Suppressor macrophage treated with lipopolysaccharide for 4 hours (primary cell): ENCODE data around the gene USP8.
"Not testable (repeated sequence)": the region's sequence is repeated elsewhere in the genome, so short reads cannot be mapped to it uniquely, and the experiment has no call there.

ENCODE experiments used
- DNase-seq: peaks from one replicate; pipeline ENCODE4 v3.0.0-alpha.2; 2020

Gene USP8

GRCh38 chr15:50424066-50424890 is at the start of gene USP8:
Gene USP8 (plus strand): TSS chr15:50424405. CDS start chr15:50439074, 14,669 bp downstream.
- peak; percentile 99 for DNase-seq

DNA sequence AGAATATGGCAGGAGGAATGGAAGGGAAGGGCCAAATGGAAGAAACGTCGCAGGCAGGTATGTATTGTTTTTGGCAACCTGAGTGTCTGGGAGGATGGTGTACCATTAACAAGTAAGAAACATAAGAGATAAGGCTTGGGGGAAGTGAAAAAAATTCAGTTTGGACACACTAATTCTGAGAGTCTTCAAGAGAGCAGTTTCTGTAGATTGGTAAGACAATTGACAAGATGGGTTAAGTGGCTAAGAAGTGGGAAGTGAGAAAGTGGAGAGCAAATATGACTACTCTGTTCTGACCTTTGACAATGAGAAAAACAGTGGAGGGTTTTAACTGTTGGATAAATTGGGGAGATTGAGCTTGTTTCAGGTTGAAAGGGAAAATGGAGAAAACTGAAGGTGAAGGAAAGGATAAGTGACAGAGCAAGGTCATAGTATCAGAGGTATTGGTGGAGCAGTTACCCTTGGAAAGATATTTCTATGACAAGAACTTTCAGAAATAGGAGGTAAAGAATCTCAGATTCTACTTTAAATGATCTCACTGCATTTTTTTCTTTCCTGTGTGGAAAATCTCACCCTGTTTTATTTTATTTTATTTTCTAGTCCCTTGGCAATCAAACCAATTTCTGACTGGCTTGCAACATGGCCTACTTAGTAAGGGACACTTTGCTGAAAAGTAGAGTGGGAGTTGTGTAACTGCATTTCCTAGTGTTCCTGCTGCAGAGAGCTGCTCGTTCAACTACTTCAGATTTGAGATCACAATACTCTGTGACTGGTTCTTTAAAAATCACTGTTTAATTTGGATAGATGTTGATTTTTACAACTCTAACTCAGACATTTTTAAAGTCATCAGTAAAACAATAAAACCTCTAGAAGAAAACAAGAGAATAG is 46.1 kb upstream of the USP8 start:
- peak; percentile 53 for DNase-seq

DNA sequence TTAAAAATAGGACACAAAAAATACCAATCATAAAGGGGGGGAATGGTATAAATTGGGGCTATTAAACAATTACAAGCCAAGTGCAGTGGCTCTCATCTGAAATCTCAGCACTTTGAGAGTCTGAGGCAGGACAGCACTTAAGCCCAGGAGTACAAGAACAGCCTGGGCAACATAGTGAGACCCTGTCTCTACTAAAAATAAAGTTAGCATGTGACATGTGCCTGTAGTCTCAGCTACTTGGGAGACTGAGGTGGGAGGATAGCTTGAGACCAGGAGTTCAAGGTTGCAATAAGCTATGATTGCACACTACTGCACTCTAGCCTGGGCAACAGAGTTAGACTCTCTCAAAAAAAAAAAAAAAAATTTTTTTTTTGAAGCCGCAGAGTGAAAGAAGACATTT is 45.4 kb upstream of the USP8 start:
- DNase-seq: no peak

- not testable (repeated sequence) for DNase-seq
Observed at GRCh38 chr15:50379413-50379812, 44.8 kb upstream of the USP8 start.

DNA sequence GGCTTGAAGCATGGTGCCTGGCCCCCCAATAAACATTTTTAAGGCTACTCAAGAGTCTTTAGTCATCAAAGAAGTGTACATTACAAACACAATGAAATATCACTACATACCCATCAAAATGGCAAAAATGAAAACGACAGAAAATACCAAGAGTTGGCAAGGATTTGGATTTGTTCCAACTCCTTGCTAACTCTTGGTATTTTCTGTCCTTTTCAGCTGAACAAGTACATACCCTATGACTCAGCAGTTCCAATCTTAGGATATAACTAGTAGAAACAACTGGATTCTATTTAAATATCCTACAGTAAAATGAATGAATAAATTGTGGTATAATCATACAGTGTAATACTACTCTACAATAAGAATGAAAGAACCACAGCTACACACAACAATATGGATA is 44.1 kb upstream of the USP8 start:
- no peak for DNase-seq

DNA sequence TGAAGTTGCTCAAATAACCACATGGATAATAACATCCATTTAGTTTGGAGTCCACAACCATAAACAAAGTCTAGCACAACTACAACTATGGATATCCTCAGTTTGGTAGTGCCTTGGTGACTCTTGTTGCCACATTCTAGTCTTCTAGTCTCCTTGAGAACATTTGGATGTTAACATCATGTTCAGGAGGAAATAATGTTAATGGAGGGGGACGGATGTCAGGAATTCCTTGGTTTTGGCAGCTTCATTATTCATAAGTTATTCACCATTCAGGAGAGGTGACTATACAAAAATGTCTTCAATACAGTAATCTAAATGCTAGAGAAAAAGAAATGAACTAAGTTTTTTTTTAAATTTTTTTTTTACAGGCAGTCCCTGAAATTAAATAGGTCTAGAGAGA is 42.8 kb upstream of the USP8 start:
- DNase-seq: no peak

DNA sequence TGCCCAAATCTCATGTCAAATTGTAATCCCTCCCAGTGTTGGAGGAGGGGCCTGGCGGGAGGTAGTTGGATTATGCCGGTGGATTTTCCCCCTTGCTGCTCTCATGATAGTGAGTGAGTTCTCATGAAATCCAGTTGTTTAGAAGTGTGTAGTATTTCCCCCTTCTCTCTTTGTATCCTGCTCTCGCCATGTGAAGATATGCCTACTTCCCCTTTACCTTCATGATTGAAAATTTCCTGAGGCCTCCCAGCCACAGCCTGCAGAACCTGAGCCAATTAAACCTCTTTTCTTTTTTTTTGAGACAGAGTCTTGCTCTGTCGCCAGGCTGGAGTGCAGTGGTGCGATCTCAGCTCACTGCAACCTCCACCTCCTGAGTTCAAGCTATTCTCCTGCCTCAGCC is 41.8 kb upstream of the USP8 start:
- DNase-seq: not testable (repeated sequence)

- peak; percentile 66 for DNase-seq
Observed at GRCh38 chr15:50390554-50391264, 33.5 kb upstream of the USP8 start.

- not testable (repeated sequence) for DNase-seq
Observed at GRCh38 chr15:50391561-50391960, 32.6 kb upstream of the USP8 start.

DNA sequence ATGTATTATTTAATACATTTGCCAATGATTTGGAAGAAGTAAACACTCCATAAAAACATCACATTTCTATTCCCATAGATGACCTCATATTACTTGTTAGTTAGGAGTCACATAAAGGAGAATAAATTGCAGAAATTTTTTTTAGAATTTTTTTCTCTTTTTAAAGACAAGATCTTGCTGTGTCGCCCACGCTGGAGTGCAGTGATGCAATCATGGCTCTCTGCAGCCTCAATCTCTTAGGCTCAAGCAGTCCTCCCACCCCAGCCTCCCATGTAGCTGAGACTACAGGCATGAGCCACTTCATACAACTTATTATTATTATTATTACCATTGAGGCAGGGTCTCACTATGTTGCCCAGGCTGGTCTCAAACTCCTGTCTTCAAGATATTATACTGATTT is 12.3 kb upstream of the USP8 start:
- DNase-seq: no peak

GRCh38 chr15:50414624-50415023 is 9.6 kb upstream of the USP8 start:
- DNase-seq: no peak

- DNase-seq: no peak
Observed at GRCh38 chr15:50415752-50416404, 8.3 kb upstream of the USP8 start.

DNA sequence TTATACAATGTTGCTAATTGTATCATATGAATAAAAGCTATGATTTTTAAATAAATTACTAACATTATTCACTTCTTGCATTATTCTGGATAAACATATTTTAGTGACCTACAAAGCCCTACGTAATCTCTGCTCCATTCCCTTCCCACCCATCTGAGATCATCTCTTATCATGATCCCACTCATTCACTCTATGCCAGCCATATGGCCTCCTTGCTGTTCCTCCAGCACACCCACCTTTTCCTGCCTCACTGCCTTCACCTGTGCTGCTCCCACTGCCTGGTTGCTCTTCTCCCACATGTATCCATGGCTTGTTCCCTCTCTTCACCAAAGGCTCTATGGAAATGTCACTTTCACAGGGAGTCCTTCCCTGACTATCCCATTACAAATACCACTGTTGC is 7.3 kb upstream of the USP8 start:
- DNase-seq: no peak

DNA sequence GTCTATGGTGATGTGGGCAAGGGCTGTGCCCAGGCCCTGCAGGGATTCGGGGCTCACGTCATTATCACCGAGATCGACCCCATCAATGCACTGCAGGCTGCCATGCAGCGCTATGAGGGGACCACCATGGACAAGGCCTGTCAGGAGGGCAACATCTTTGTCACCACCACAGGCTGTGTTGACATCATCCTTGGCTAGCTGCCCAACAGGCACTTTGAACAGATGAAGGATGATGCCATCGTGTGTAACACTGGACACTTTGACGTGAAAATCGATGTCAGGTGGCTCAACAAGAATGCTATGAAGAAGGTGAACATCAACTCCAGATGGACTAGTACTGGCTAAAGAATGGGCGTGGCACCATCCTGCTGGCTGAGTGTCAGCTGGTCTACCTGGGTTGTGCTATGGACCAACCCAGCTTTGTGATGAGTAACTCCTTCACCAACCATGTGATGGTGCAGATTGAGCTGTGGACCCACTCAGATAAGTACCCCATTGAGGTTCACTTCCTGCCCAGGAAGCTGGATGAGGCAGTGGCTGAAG is 6.1 kb upstream of the USP8 start:
- no peak for DNase-seq

- peak; percentile 27 for DNase-seq
Observed at GRCh38 chr15:50425219-50425618, 1.0 kb downstream of the USP8 start.

- DNase-seq: not testable (repeated sequence)
Observed at GRCh38 chr15:50425678-50426246, 1.6 kb downstream of the USP8 start.

DNA sequence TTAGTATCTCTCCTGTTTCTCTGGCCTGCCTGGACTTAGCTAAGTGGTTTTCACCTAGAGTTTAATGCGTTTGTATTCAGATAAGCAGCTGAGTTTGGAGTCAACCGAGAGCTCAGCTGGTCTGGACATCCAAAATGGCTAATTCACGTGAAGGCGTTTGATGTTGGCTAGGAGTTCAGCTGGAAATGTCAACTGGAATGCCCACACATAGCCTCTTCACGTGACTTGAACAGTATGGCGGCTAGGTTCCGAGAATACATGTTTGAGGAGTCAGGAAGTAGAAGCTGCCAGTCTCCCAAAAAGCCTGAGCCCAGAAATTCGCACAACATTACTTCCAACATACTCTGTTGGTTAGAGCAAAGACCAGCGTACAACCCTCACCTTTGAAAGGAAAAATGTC is 2.2 kb downstream of the USP8 start:
- no peak for DNase-seq

- no peak for DNase-seq
Observed at GRCh38 chr15:50431204-50431603, 7.0 kb downstream of the USP8 start.

GRCh38 chr15:50432230-50432629 is 8.0 kb downstream of the USP8 start:
- DNase-seq: no peak

DNA sequence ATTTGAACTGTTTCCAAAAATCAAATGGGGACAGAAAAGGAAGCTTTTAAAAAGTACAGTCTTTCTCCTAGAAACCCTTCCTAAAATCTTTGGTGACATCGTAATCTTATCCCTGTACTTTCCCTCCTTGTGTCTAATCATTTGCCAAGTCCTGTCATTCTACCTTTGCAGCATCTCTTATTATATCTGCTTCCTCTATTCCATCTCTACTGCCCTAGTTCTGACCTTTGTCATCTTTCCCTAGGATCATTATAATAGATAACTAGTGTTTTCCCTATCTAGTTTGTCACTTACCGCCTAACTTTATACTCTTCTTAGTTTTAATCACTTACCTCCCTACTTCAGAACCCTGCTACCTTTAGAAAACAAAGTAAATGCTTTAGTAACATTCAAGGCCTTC is 11.6 kb downstream of the USP8 start:
- no peak for DNase-seq

DNA sequence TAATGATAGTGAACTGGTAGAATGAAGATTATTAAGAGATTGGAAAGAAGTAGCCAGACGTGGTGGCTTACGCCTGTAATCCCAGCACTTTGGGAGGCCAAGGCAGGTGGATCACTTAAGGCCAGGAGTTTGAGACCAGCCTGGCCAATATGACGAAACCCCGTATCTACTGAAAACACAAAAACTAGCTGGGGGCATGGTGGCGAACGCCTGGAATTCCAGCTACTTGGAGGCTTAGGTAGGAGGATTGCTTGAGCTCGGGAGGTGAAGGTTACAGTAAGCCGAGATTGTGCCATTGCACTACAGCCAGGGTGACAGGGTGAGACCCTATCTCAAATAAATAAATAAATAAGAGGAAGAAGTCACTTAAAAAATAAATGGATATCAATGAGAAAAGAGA is 14.0 kb downstream of the USP8 start:
- no peak for DNase-seq

DNA sequence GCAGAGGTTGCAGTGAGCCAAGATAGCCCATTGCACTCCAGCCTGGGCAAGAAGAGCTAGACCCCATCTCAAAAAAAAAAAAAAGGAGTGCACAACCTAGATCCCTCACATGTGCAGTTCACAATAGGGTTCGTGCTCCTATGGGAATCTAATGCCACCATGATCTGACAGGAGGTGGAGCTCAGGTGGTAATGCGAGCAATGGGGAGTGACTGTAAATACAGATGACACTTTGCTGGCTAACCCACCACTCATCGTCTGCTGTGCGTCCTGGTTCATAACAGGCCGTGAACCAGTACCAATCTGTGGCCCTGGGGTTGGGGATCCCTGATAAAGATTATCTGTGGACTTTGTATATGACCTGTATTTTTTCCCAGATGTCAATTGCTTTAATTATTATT is 16.7 kb downstream of the USP8 start:
- DNase-seq: no peak
